22Rv1 (cell line): ENCODE measurements around the gene FCGR3B.
"Not testable (repeated sequence)": the region's sequence is repeated elsewhere in the genome, so short reads cannot be mapped to it uniquely, and the experiment has no call there.

ENCODE experiments used
- CTCF ChIP-seq: fragments of 450-650 bp; IDR thresholded peaks from 2 replicates; pipeline ENCODE4 v1.5.1; 2017; ENCODE audit warnings: mild to moderate bottlenecking
- ZFX ChIP-seq: fragments of 450-650 bp; IDR thresholded peaks from 2 replicates; pipeline ENCODE4 v1.6.1; 2017; ENCODE audit warnings: antibody characterized with exemption, borderline replicate concordance

- not testable (repeated sequence) for TF ChIP-seq CTCF, ZFX
These were observed 25.0 kb downstream of the FCGR3B start for GRCh38 chr1:161605762-161606540.
